Activated effector memory CD4-positive, alpha-beta T cell treated with Interleukin-2 at 50 U/mL for 16 hours (primary cell): ENCODE measurements around the gene SLC35A1.

Experiments used
- DNase-seq: peaks from one replicate; pipeline ENCODE4 v3.0.0-alpha.2; 2020

SLC35A1 gene

DNA sequence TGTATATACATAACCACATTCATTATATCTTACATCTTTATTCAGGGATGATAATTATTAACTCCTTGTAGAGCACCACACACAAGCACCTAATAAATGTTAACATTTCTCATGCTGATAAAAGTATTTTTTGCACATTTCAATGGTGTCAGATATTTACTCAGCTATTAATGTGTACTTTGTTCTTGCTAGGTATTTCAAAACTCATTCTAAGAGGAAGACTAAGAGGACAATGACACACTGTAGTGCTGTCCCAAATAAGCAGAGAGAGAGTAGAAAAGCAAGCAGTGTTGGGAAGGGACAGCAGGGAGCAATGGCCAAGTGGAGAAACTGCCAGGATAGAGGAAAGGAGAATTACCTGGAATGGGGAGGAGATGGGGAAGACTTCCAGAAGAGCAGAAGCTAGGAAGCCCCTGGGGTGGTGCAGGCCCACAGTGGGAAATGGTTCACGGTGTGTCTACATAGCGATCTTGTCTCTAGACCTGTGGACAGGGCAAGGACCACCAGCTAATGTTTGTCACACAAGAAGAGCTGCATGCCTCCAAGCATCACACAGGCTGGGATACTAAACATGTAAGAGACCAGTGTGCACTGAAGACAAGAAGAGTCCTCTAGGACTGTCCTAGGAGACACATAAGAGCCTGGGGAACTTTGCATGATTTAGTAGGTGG is 61.7 kb downstream of the SLC35A1 start:
- no peak for DNase-seq

DNA sequence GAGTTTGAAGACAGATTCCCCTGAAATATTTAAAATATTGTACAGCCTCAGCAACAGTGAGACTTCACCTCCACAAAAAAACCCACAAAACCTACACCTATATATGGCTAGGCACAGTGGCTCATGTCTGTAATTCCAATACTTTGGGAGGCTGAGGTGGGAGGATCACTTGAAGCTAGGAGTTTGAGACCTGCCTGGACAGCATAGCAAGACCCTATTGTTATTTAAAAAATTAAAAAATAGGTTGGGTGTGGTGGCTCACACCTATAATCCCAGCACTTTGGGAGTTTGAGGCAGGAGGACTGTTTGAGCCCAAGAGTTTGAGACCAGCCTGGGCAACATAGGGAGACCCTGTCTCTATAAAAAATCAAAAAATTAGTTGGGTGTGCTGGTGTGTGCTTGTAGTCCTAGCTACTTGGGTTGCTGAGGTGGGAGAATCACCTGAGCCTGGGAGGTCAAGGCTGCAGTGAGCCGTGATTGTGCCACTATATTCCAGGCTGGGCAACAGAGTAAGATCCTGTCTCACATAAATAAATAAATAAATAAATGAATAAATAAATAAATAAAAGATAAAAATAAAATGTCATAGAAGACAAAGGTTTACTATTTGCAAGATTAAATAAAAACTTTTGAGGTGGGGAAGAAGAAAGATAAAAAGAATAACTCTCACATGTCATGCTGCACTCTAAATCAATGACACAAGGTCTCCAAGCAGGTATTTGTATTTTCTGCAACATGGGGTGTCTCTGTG is 65.9 kb downstream of the SLC35A1 start:
- DNase-seq, result no peak

DNA sequence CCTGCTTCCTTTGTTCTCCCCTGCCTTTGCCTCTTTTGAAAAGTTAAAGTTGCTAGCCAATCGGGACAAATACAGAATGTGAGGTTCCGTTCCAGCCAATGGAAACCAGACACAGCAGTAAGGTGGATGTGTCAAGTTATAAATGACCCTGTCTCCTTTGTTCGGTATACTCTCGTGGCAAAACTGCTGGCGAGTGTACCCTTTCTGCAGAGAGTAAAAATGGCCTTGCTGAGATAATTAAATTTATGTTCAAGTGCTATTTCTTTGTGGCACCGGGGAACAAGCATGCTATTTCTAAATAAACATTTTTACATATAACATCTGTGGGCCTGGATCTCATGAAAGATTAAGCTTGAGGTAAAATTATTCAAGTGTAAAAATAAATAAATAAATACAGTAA is 66.8 kb downstream of the SLC35A1 start:
- DNase-seq, result no peak

DNA sequence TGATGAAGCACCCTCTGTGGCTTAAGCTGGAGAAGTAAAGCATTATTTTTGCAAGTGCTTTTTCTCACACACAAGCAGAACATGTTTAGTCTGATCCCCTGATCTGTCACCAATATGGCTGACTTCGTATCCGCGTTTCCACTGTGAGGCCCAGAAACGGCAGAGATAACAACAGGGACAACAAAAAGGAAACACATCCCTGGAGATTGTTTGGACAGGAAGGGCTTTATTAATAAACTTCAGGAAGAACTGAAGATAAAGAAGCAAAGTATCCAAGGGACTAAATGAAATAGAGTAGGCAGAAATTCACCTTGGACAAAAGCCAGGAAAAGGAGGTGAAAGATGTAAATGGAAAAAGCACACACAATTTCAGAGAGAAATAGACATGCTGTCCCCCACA is 67.8 kb downstream of the SLC35A1 start:
- no peak for DNase-seq

DNA sequence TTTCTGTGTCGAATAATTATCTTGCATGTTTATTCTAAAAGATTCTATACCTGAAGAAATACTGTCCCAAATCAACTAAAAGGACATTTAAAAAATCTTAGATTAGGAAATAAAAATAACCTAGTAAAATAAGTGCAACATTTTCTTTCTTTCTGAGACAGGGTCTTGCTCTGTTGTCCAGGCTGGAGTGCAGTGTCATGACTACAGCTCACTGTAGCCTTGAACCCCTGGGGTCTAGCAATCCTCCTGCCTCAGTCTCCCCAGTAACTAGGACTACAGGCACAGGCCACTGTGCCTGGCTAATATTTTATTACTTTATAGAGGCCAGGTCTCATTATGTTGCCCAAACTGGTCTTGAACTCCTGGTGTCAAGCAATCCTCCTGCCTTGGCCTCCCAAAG is 68.3 kb downstream of the SLC35A1 start:
- no peak for DNase-seq

DNA sequence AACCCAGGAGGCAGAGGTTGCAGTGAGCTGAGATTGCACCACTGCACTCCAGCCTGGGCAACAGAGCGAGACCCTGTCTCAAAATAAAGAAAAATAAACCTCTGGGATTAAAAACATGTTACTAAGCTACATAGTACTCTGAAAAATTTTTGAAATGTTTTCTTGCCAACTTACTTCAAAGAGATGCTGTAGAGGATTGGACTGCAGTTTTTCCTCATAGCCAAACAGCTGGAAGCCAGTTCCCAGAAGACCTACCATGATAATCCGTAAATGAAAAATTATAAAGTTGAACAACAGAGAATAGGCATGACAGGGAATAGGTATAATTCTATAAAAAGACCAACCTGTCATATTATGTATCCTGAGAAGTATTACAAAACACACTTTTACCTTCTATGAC is 69.0 kb downstream of the SLC35A1 start:
- DNase-seq, result no peak

DNA sequence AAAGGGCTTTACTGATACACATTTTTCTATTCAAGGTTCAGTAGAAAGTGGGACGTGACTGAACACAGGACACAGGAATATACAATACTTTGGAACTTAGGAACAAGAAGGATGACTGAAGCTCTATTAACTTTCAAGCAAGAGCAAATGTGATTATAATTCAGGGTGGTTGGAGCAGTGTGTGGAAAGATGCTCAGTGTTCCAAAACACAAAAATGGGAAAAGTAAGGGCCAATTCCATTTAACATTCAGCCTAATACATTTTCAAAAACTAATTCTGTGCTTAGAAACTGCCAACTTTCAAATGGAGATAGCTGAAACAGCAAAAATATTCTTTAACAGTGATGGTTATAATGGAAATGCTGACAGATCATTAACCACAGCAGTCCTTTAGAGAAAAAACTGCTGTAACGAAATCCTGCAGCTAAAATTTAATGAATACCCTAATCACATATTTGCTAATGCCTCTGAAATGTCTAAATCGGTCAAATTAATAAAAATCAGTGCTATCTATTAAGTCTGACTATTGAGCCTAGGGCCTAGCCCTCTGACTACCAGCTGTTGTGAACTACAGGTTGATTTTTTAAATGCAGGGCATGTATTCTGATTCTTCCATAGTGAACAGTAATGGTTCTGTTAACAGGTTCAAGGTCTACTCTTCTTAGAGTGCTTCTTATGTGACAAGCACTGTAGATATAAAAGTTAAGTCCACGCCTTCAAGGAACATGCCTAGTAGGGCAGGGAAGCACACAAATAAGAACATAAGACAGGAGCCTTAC is 71.1 kb downstream of the SLC35A1 start:
- DNase-seq, result no peak

DNA sequence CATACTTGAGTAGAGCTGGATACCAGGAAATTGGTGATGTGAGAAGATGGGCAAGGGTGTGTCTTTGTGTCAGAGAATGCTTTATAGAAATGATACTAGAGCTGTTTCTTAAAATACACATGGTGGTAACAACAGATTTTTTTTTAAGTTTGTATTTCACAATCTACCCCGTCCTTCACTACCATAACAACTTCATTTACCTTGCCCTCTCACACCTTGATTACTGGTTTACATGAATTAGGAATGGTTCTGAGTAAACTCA is 71.6 kb downstream of the SLC35A1 start:
- DNase-seq, result no peak

DNA sequence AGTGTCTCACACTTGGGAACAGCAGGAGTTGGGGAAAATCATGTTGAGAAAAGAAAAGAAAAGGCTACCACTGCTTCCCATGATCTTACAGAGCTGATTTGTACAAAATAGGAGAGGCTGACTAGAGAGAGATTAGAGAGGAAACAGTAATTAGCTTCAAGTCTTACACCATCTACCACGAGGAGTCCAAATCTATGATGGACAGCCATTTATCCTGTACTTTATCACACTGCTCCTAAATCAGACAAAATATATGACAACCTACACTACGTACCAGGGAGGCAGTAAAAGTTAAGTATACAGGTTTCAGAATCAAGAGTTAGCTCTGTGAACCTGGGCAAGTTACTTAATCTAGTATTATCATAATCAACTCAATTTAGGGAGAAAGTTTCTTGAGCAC is 79.0 kb downstream of the SLC35A1 start:
- DNase-seq, result no peak

DNA sequence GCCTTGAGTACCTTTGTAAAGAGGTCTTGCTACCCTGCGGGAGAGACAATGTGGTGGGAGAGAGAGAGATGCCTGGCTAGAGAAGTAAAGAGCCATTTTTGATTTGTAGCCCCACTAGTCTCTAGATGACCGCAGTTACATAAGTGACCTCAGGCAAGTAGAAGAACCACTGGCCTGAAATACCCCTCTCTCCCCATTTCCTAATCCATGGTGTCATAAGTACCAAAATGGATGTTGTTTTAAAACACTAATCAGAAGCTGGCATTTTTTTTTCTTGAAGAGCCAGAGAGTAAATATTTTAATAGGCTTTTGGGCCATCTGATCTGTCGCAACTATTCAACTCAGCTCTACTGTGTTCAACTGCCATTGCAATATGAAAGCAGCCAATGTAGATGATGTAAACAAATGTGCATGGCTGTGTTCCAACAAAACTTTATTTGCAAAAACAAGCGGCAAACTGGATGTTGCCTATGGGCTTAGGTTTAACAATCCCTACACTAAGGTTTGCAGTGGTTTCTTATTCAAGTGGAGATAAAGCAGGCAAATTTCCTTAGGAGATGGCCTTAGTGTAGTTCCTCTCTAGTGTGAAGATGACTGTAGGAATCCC is 80.5 kb downstream of the SLC35A1 start:
- no peak for DNase-seq

DNA sequence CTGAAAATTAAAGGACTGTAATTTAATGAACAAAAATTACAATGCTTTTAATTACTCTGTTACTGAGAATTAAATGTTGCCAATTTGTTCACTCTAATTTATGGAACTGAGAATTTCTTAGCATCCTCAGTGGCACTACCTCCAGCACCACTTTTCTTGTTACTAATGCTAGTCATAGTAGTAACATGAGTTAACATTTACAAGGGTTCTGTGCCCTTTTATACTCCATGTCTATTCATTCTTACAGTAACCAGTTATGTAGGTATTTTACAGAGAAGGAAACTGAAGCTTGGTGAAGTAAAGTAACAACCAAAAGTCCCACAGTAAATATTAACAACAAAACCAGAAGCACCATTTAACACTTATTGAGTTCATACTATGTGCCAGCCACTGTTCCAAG is 82.7 kb downstream of the SLC35A1 start:
- no peak for DNase-seq

DNA sequence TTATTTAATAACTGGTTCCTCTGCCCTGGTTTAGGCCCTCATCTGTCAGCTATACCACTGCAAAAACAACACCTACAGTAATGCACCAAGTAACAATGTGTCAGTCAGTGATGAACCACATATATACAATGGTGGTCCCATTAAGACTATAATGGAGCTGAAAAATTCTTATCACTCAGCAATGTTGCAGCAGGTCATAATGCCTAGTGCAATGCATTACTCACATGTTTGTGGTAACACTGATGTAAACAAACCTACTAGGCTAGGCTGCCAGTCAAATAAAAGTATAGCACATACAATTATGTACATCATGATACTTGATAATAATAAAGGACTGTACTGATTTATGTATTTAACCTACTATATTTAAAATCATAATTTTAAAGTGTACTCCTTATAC is 85.7 kb downstream of the SLC35A1 start:
- no peak for DNase-seq

DNA sequence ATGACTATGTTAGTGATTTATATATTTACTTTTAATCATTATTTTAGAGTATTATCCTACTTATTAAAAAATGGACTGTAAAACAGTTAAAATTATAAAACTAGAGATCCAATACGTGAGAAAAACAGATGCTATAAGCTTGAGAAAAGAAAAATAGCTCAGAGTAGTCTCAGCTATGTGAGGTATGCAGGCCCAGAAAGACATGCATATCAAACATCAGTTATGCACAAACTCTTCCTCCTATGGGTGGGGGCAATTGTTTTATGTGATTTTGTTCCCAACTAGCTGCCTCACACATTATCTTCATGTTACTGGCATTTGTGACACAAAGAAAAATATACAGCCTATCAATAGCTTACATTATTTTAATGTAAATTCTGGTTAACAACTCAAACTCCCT is 88.2 kb downstream of the SLC35A1 start:
- no peak for DNase-seq
